GM12872 (cell line): ENCODE data around the gene MICB.

ENCODE experiments used
- CTCF ChIP-seq: IDR thresholded peaks from 3 replicates; pipeline ENCODE4 v1.5.1; 2011; ENCODE audit warnings: low read depth, mild to moderate bottlenecking, low read length, moderate library complexity; ENCODE audit not compliant: insufficient read depth

Gene MICB

GRCh38 chr6:31513456-31514165, 15.7 kb downstream of the MICB start:
- TF ChIP-seq CTCF: no peak

GRCh38 chr6:31521835-31522234, 23.9 kb downstream of the MICB start:
- TF ChIP-seq CTCF: no peak

- TF ChIP-seq CTCF: no peak
Observed at GRCh38 chr6:31525553-31525931, 27.6 kb downstream of the MICB start.

- no peak for TF ChIP-seq CTCF
Observed at GRCh38 chr6:31525932-31526591, 28.1 kb downstream of the MICB start.

- TF ChIP-seq CTCF: no peak
Observed at GRCh38 chr6:31528307-31528777, 30.4 kb downstream of the MICB start.

GRCh38 chr6:31528821-31529328, 30.9 kb downstream of the MICB start, which contains the start of gene MCCD1:
TSS of gene MCCD1 (plus strand) at chr6:31528962. CDS start at chr6:31529015, 53 bp downstream.
- no peak for TF ChIP-seq CTCF

- no peak for TF ChIP-seq CTCF
Observed at GRCh38 chr6:31529329-31530150, 31.6 kb downstream of the MICB start.
